Measurements from ENCODE around the gene ADSS2. TPM values are rescaled to one million over a fixed set of nuclear protein-coding genes. Genes with fewer than 3 reads are reported as not detected.

Gene ADSS2
- total and polyA plus RNA-seq, 7 experiments from 2014 or later: 25.3 to 61.0 (median 42.3) TPM

GRCh38 chr1:244447552-244447951, 4.2 kb downstream of the ADSS2 start:
- ATAC-seq: no peak
- no peak for DNase-seq
- H3K4me3 ChIP-seq (ENCODE audit: low read length): no peak overlapping the region
- Mint-ChIP-seq H3K4me1 (peaks cover 44 to 82% (median 74%) of the 10 kb centered on the region in 7 donors), H3K27ac (peak overlapping the region in 5 of 9 donors; percentile 7 to 62 (median 55)), H3K27me3 (no peaks in the 10 kb centered on the region), H3K4me3 (peak overlapping the region in 6 of 10 donors; percentile 5 to 83 (median 38)), H3K36me3 (peaks cover 0 to 15% (median 6%) of the 10 kb centered on the region in 5 donors), H3K9me3 (peaks cover 0 to 5% (median 0%) of the 10 kb centered on the region in 11 donors)
- peaks cover 0 to 5% (median 0%) of the 10 kb centered on the region in 3 experiments for H3K36me3 ChIP-seq (ENCODE audit: control insufficient read depth in 2 of 3, insufficient read depth in 3 of 3, low read length in 3 of 3)
- H3K27me3 ChIP-seq (ENCODE audit: control insufficient read depth in 2 of 2, insufficient read depth in 2 of 2, low read length in 2 of 2): no peaks in the 10 kb centered on the region
- intact Hi-C loops (cut with micrococcal nuclease): no loop called here
- CTCF ChIA-PET: interaction anchor here (0.6 kb wide), 1 partner anchor 122 kb away, joined by 3 read pairs; no protein-coding TSS in a partner anchor
- POLR2A ChIA-PET: interaction anchor here (0.8 to 1.2 kb wide), 2 partner anchors 11 to 14 kb away, joined by 3 read pairs; no protein-coding TSS in a partner anchor
- no peaks in the 10 kb centered on the region for H3K9me3 ChIP-seq (ENCODE audit: control insufficient read depth in 2 of 3, low read length in 3 of 3)
- H3K27ac ChIP-seq (ENCODE audit: low read depth, low read length): no peak overlapping the region
- H3K4me1 ChIP-seq (ENCODE audit: control insufficient read depth in 2 of 2, insufficient read depth in 2 of 2, low read length in 2 of 2): peaks cover 34 to 50% of the 10 kb centered on the region in 2 donors

- Histone ChIP-seq H3K4me1 (ENCODE audit: control insufficient read depth in 2 of 2, insufficient read depth in 2 of 2, low read length in 2 of 2) (peaks cover 30 to 47% of the 10 kb centered on the region in 2 donors), H3K27ac (ENCODE audit: low read depth, low read length) (no peak overlapping the region), H3K27me3 (ENCODE audit: control insufficient read depth in 2 of 2, insufficient read depth in 2 of 2, low read length in 2 of 2) (no peaks in the 10 kb centered on the region), H3K9me3 (ENCODE audit: control insufficient read depth in 2 of 3, low read length in 3 of 3) (no peaks in the 10 kb centered on the region), H3K36me3 (ENCODE audit: control insufficient read depth in 2 of 3, insufficient read depth in 3 of 3, low read length in 3 of 3) (peaks cover 0 to 5% (median 0%) of the 10 kb centered on the region in 3 experiments), H3K4me3 (ENCODE audit: low read length) (no peak overlapping the region)
- DNase-seq: no peak
- Mint-ChIP-seq H3K4me1 (peaks cover 40 to 82% (median 75%) of the 10 kb centered on the region in 7 donors), H3K27me3 (no peaks in the 10 kb centered on the region), H3K9me3 (peaks cover 0 to 1% (median 0%) of the 10 kb centered on the region in 11 donors), H3K27ac (peak overlapping the region in 7 of 9 donors; percentile 7 to 77 (median 55)), H3K36me3 (peaks cover 0 to 15% (median 6%) of the 10 kb centered on the region in 5 donors), H3K4me3 (peak overlapping the region in 5 of 10 donors; percentile 20 to 83 (median 45))
- CTCF ChIA-PET: no interaction called here
- intact Hi-C loops (cut with micrococcal nuclease): no loop called here
- POLR2A ChIA-PET: interaction anchor here (1.2 kb wide), 1 partner anchor 15 kb away, joined by 3 read pairs; no protein-coding TSS in a partner anchor
- no peak for ATAC-seq
These were observed 4.7 kb downstream of the ADSS2 start for GRCh38 chr1:244447024-244447423.

- no peaks in the 10 kb centered on the region for H3K27me3 ChIP-seq (ENCODE audit: control insufficient read depth in 2 of 2, insufficient read depth in 2 of 2, low read length in 2 of 2)
- H3K36me3 Mint-ChIP-seq: peaks cover 0 to 15% (median 6%) of the 10 kb centered on the region in 5 donors
- no peaks in the 10 kb centered on the region for H3K36me3 ChIP-seq (ENCODE audit: control insufficient read depth in 2 of 3, insufficient read depth in 3 of 3, low read length in 3 of 3)
- no peaks in the 10 kb centered on the region for H3K9me3 ChIP-seq (ENCODE audit: control insufficient read depth in 2 of 3, low read length in 3 of 3)
- no peaks in the 10 kb centered on the region for H3K27me3 Mint-ChIP-seq
- H3K4me3 ChIP-seq (ENCODE audit: low read length): peak overlapping the region; percentile 2
- no peak overlapping the region for H3K27ac ChIP-seq (ENCODE audit: low read depth, low read length)
- ChIA-PET POLR2A (no interaction called here), CTCF (interaction anchor here (1.0 kb wide), 1 partner anchor 16 kb away, joined by 4 read pairs; no protein-coding TSS in a partner anchor)
- no peaks in the 10 kb centered on the region for H3K9me3 Mint-ChIP-seq
- peaks cover 40 to 81% (median 74%) of the 10 kb centered on the region in 7 donors for H3K4me1 Mint-ChIP-seq
- peaks cover 30 to 47% of the 10 kb centered on the region in 2 donors for H3K4me1 ChIP-seq (ENCODE audit: control insufficient read depth in 2 of 2, insufficient read depth in 2 of 2, low read length in 2 of 2)
- ATAC-seq (no peak), DNase-seq (no peak)
- peak overlapping the region in 8 of 9 donors; percentile 7 to 74 (median 28) for H3K27ac Mint-ChIP-seq
- H3K4me3 Mint-ChIP-seq: peak overlapping the region in 8 of 10 donors; percentile 5 to 57 (median 38)
- intact Hi-C loops (cut with micrococcal nuclease): no loop called here
These were observed 6.2 kb downstream of the ADSS2 start for GRCh38 chr1:244445320-244446181.

GRCh38 chr1:244444854-244445253, 6.9 kb downstream of the ADSS2 start:
- Mint-ChIP-seq H3K36me3 (peaks cover 0 to 15% (median 6%) of the 10 kb centered on the region in 5 donors), H3K4me3 (peak overlapping the region in 6 of 10 donors; percentile 36 to 70 (median 43)), H3K27me3 (no peaks in the 10 kb centered on the region), H3K27ac (peak overlapping the region in 2 of 9 donors; percentile 22 to 74), H3K4me1 (peaks cover 35 to 81% (median 74%) of the 10 kb centered on the region in 7 donors), H3K9me3 (no peaks in the 10 kb centered on the region)
- Histone ChIP-seq H3K4me1 (ENCODE audit: control insufficient read depth in 2 of 2, insufficient read depth in 2 of 2, low read length in 2 of 2) (peaks cover 24 to 41% of the 10 kb centered on the region in 2 donors), H3K9me3 (ENCODE audit: control insufficient read depth in 2 of 3, low read length in 3 of 3) (no peaks in the 10 kb centered on the region), H3K4me3 (ENCODE audit: low read length) (no peak overlapping the region), H3K36me3 (ENCODE audit: control insufficient read depth in 2 of 3, insufficient read depth in 3 of 3, low read length in 3 of 3) (no peaks in the 10 kb centered on the region), H3K27me3 (ENCODE audit: control insufficient read depth in 2 of 2, insufficient read depth in 2 of 2, low read length in 2 of 2) (no peaks in the 10 kb centered on the region), H3K27ac (ENCODE audit: low read depth, low read length) (no peak overlapping the region)
- ATAC-seq: no peak
- CTCF ChIA-PET: no interaction called here
- intact Hi-C loops (cut with micrococcal nuclease): no loop called here
- POLR2A ChIA-PET: interaction anchor here (0.8 kb wide), 1 partner anchor 17 kb away, joined by 3 read pairs; no protein-coding TSS in a partner anchor
- DNase-seq: no peak

GRCh38 chr1:244442850-244443249, 8.9 kb downstream of the ADSS2 start:
- Mint-ChIP-seq H3K36me3 (peaks cover 0 to 10% (median 2%) of the 10 kb centered on the region in 5 donors), H3K4me3 (peak overlapping the region in 1 of 10 donors; percentile 14), H3K4me1 (peaks cover 34 to 79% (median 72%) of the 10 kb centered on the region in 7 donors), H3K9me3 (no peaks in the 10 kb centered on the region), H3K27ac (no peak overlapping the region), H3K27me3 (no peaks in the 10 kb centered on the region)
- Histone ChIP-seq H3K36me3 (ENCODE audit: control insufficient read depth in 2 of 3, insufficient read depth in 3 of 3, low read length in 3 of 3) (no peaks in the 10 kb centered on the region), H3K9me3 (ENCODE audit: control insufficient read depth in 2 of 3, low read length in 3 of 3) (no peaks in the 10 kb centered on the region), H3K4me1 (ENCODE audit: control insufficient read depth in 2 of 2, insufficient read depth in 2 of 2, low read length in 2 of 2) (peaks cover 15 to 25% of the 10 kb centered on the region in 2 donors), H3K27me3 (ENCODE audit: control insufficient read depth in 2 of 2, insufficient read depth in 2 of 2, low read length in 2 of 2) (no peaks in the 10 kb centered on the region), H3K4me3 (ENCODE audit: low read length) (no peak overlapping the region), H3K27ac (ENCODE audit: low read depth, low read length) (no peak overlapping the region)
- POLR2A ChIA-PET: no interaction called here
- no peak for DNase-seq
- intact Hi-C loops (cut with micrococcal nuclease): no loop called here
- CTCF ChIA-PET: no interaction called here
- no peak for ATAC-seq

- no peaks in the 10 kb centered on the region for H3K9me3 ChIP-seq (ENCODE audit: control insufficient read depth in 2 of 3, low read length in 3 of 3)
- Mint-ChIP-seq H3K4me1 (peaks cover 19 to 60% (median 49%) of the 10 kb centered on the region in 7 donors), H3K36me3 (peaks cover 2 to 22% (median 12%) of the 10 kb centered on the region in 5 donors), H3K9me3 (no peaks in the 10 kb centered on the region), H3K4me3 (peak overlapping the region in 1 of 10 donors; percentile 20), H3K27ac (peak overlapping the region in 2 of 9 donors; percentile 14 to 53), H3K27me3 (no peaks in the 10 kb centered on the region)
- ATAC-seq: no peak
- no peaks in the 10 kb centered on the region for H3K4me1 ChIP-seq (ENCODE audit: control insufficient read depth in 2 of 2, insufficient read depth in 2 of 2, low read length in 2 of 2)
- DNase-seq: no peak
- H3K27me3 ChIP-seq (ENCODE audit: control insufficient read depth in 2 of 2, insufficient read depth in 2 of 2, low read length in 2 of 2): no peaks in the 10 kb centered on the region
- H3K36me3 ChIP-seq (ENCODE audit: control insufficient read depth in 2 of 3, insufficient read depth in 3 of 3, low read length in 3 of 3): peaks cover 0 to 12% (median 5%) of the 10 kb centered on the region in 3 experiments
- intact Hi-C loops (cut with micrococcal nuclease): no loop called here
- no peak overlapping the region for H3K4me3 ChIP-seq (ENCODE audit: low read length)
- H3K27ac ChIP-seq (ENCODE audit: low read depth, low read length): no peak overlapping the region
- POLR2A ChIA-PET: no interaction called here
- CTCF ChIA-PET: no interaction called here
These were observed 12.2 kb downstream of the ADSS2 start for GRCh38 chr1:244439391-244440032.

Measured in naive thymus-derived CD4-positive, alpha-beta T cell (primary cell).